ENCODE results near the gene CYGB.
A peak's percentile ranks its signal among the peaks of the same experiment; 100 is the strongest.

CYGB gene

DNA sequence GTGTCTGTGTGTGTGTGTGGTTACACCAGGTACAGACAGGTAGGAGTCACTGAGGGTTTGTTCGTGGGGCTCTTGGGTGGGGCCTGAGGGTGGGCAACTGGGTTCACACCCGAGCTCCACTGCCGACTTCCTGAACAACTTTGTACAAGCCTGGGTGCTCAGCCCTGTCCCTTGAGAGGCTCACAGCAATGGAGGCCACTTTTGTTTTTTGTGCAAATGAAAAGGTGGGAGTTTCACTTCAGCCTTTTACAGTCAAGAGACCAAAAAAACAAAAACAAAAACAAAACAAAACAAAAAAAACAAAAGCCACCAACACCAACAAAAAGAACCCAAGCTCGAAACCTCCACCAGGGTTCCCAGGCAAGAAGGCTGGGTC, 38.6 kb downstream of the CYGB start:
- no peak overlapping the region for H3K4me3 ChIP-seq (ENCODE audit: severe bottlenecking)
- H3K27ac ChIP-seq (ENCODE audit: poor library complexity, severe bottlenecking), result peak overlapping the region; percentile 66
- ATAC-seq (ENCODE audit: low read depth) (no peak), DNase-seq (ENCODE audit: low spot score) (no peak)
- H3K9me3 ChIP-seq (ENCODE audit: severe bottlenecking), result no peaks in the 10 kb centered on the region
- TF ChIP-seq CTCF (IDR thresholded peaks at IDR 0.05; ENCODE audit: poor library complexity, severe bottlenecking), result no peak
- H3K27me3 ChIP-seq (ENCODE audit: insufficient read depth, poor library complexity, severe bottlenecking), result no peaks in the 10 kb centered on the region
- H3K36me3 ChIP-seq (ENCODE audit: low read depth), result no peaks in the 10 kb centered on the region
- peaks cover 32% of the 10 kb centered on the region for H3K4me1 ChIP-seq (ENCODE audit: insufficient read depth, poor library complexity, severe bottlenecking)

DNA sequence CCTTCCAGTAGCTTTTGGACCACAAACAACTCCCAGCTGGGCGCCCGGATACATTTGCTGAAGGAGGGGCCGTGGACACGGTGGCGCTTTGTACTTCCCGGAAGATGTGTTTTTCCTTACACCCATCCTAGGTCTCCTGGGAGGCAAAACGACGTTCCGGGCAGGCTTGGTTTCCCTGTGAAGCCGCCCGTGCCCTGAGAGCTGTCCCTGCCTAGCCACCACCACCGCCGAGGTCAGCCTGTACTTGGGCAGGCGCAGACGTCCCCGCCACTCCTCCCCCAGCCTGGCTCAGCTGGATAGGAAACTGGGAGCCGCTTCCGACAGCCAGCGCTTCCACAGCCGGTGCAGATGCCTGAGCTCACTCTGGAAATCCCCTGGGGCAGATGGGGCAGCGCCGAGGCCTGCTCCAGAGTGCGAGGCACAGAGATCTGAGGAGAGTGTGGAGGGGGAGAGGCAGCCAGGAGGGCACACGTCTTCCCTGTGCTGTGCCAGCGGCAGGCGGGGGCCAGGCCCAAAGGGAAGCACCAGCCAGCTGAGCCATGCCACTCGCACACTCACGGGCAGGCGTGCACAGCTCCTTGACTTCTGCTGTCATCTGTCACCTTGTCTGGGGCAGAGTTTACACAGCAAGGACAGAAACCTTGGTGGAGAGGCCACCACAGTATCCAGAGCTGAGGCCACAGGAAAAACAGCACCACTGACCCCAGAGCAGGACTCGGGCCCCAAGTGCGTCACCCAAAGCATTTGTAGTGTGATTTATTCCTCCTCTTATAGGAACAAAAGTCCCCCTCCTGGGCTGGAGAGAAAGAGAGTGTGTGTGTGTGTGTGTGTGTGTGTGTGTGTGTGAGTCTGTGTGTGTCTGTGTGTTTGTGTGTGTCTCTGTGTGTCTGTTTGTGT, 39.3 kb downstream of the CYGB start:
- no peak overlapping the region for H3K4me3 ChIP-seq (ENCODE audit: severe bottlenecking)

GRCh38 chr17:76497699-76497978, 39.9 kb downstream of the CYGB start:
- Histone ChIP-seq H3K9me3 (ENCODE audit: severe bottlenecking) (no peaks in the 10 kb centered on the region), H3K27me3 (ENCODE audit: insufficient read depth, poor library complexity, severe bottlenecking) (no peaks in the 10 kb centered on the region), H3K4me3 (ENCODE audit: severe bottlenecking) (no peak overlapping the region), H3K36me3 (ENCODE audit: low read depth) (no peaks in the 10 kb centered on the region), H3K4me1 (ENCODE audit: insufficient read depth, poor library complexity, severe bottlenecking) (peaks cover 45% of the 10 kb centered on the region), H3K27ac (ENCODE audit: poor library complexity, severe bottlenecking) (peak overlapping the region; percentile 66)
- ATAC-seq (ENCODE audit: low read depth) (no peak), DNase-seq (ENCODE audit: low spot score) (no peak)
- no peak for TF ChIP-seq CTCF (IDR thresholded peaks at IDR 0.05; ENCODE audit: poor library complexity, severe bottlenecking)

More for the DNA sequence above, 39.3 kb downstream of the CYGB start:
- Histone ChIP-seq H3K27me3 (ENCODE audit: insufficient read depth, poor library complexity, severe bottlenecking) (no peaks in the 10 kb centered on the region), H3K4me1 (ENCODE audit: insufficient read depth, poor library complexity, severe bottlenecking) (peaks cover 39% of the 10 kb centered on the region), H3K9me3 (ENCODE audit: severe bottlenecking) (no peaks in the 10 kb centered on the region), H3K36me3 (ENCODE audit: low read depth) (no peaks in the 10 kb centered on the region), H3K27ac (ENCODE audit: poor library complexity, severe bottlenecking) (peak overlapping the region; percentile 66)
- no peak for TF ChIP-seq CTCF (IDR thresholded peaks at IDR 0.05; ENCODE audit: poor library complexity, severe bottlenecking)
- ATAC-seq (ENCODE audit: low read depth) (peak; percentile 64), DNase-seq (ENCODE audit: low spot score) (peak; percentile 90)

DNA sequence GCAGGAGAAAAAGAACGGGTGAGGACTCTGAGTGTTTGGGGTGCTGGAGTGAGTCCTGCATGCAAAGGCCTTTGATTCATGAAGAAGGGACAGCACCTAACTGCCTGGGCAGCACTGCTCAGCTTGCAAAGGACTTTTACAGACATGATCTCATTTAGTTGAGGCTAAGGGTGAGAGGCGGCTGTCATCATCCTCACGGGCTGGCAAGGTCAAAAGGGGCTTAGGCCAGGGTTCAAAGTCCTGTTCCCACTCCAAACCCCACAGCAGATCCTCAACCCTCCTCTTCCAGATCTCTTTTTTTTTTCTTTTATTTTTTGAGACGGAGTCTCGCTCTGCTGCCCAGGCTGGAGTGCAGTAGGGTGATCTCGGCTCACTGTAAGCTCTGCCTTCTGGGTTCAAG, 41.0 kb downstream of the CYGB start:
- Histone ChIP-seq H3K27me3 (ENCODE audit: insufficient read depth, poor library complexity, severe bottlenecking) (no peaks in the 10 kb centered on the region), H3K4me3 (ENCODE audit: severe bottlenecking) (no peak overlapping the region), H3K4me1 (ENCODE audit: insufficient read depth, poor library complexity, severe bottlenecking) (peaks cover 43% of the 10 kb centered on the region), H3K36me3 (ENCODE audit: low read depth) (no peaks in the 10 kb centered on the region), H3K9me3 (ENCODE audit: severe bottlenecking) (no peaks in the 10 kb centered on the region), H3K27ac (ENCODE audit: poor library complexity, severe bottlenecking) (no peak overlapping the region)
- TF ChIP-seq CTCF (IDR thresholded peaks at IDR 0.05; ENCODE audit: poor library complexity, severe bottlenecking), result no peak
- ATAC-seq (ENCODE audit: low read depth) (no peak), DNase-seq (ENCODE audit: low spot score) (no peak)

Measured in RWPE2 (cell line).